IMR-90 (cell line): ENCODE measurements around the gene CARD19. TPM values are rescaled to one million over a fixed set of nuclear protein-coding genes. Genes with fewer than 3 reads are reported as not detected.

Experiments used
- ATAC-seq: fragments of 200-7000 bp; cut with Tn5 transposase; 2 replicates; pipeline ENCODE4 v1.9.1; 2020; ENCODE audit warnings: low read depth, mild to moderate bottlenecking, moderate library complexity
- BruUV-seq: library from RNA; stranded (reverse); fragments of 400-500 nt; replicated peaks from 2 replicates; lab custom pipeline; 2021; lab: Mats Ljungman, UMichigan
- CTCF ChIA-PET: fragments of 300-600 bp; formaldehyde crosslinking; extraction: SDS; loops from one replicate; lab custom pipeline; 2021; ENCODE audit warnings: antibody characterized with exemption; lab: Yijun Ruan, JAX
- POLR2A ChIA-PET: fragments of 300-600 bp; sonication (Branson Sonifier 250); formaldehyde crosslinking; loops from one replicate; lab custom pipeline; 2022; ENCODE audit warnings: antibody characterized with exemption; ENCODE audit not compliant: unreplicated experiment; lab: Charles Lee
- DNase-seq: peaks from one replicate; pipeline ENCODE4 v3.0.0; 2013
- H2AFZ ChIP-seq: replicated peaks from 2 replicates; pipeline ENCODE3; 2013; ENCODE audit warnings: low read length, mild to moderate bottlenecking; ENCODE audit not compliant: poor library complexity
- H2AK5ac ChIP-seq: 2 replicates; pipeline ENCODE4 v1.6.1; 2013; ENCODE audit warnings: low read depth, low read length, inconsistent platforms
- H2AK9ac ChIP-seq: replicated peaks from 2 replicates; pipeline ENCODE3; 2013; ENCODE audit warnings: mild to moderate bottlenecking, low read depth, low read length, moderate library complexity; ENCODE audit not compliant: poor library complexity
- H2BK120ac ChIP-seq: 2 replicates; pipeline ENCODE4 v1.6.1; 2013; ENCODE audit warnings: low read depth, low read length, inconsistent platforms
- H2BK15ac ChIP-seq: 3 replicates; pipeline ENCODE4 v1.6.1; 2013; ENCODE audit warnings: low read depth, low read length, inconsistent platforms
- H2BK20ac ChIP-seq: 2 replicates; pipeline ENCODE4 v1.6.1; 2013; ENCODE audit warnings: low read depth, mild to moderate bottlenecking, inconsistent platforms, low read length, moderate library complexity
- H2BK5ac ChIP-seq: 2 replicates; pipeline ENCODE4 v1.6.1; 2013; ENCODE audit warnings: mild to moderate bottlenecking, low read depth, low read length, inconsistent platforms; ENCODE audit not compliant: poor library complexity, severe bottlenecking
- H3K14ac ChIP-seq: replicated peaks from 2 replicates; pipeline ENCODE4 v1.6.1; 2013; ENCODE audit warnings: low read depth, low read length, inconsistent platforms
- H3K18ac ChIP-seq: 2 replicates; pipeline ENCODE4 v1.6.1; 2013; ENCODE audit warnings: low read depth, low read length, control low read depth
- H3K23ac ChIP-seq: 2 replicates; pipeline ENCODE4 v1.6.1; 2013; ENCODE audit warnings: low read depth, low read length, inconsistent platforms
- H3K27ac ChIP-seq: 2 replicates; pipeline ENCODE4 v1.5.1; 2013; ENCODE audit warnings: mild to moderate bottlenecking, control low read depth, low read length; ENCODE audit not compliant: insufficient read depth
- H3K27me3 ChIP-seq: 2 replicates; pipeline ENCODE4 v1.6.1; 2013; ENCODE audit warnings: low read length; ENCODE audit not compliant: control insufficient read depth, insufficient read depth
- H3K36me3 ChIP-seq: 2 replicates; pipeline ENCODE4 v1.6.1; 2013; ENCODE audit warnings: low read length, mixed read lengths; ENCODE audit not compliant: control insufficient read depth, insufficient read depth
- H3K4ac ChIP-seq: 2 replicates; pipeline ENCODE4 v1.6.1; 2013; ENCODE audit warnings: low read depth, low read length, inconsistent platforms
- H3K4me1 ChIP-seq: 2 replicates; pipeline ENCODE4 v1.6.1; 2013; ENCODE audit warnings: low read length, mixed read lengths; ENCODE audit not compliant: control insufficient read depth, insufficient read depth
- H3K4me2 ChIP-seq: 2 replicates; pipeline ENCODE4 v1.6.1; 2013; ENCODE audit warnings: low read depth, mild to moderate bottlenecking, control low read depth, low read length, moderate library complexity
- H3K4me3 ChIP-seq: 2 replicates; pipeline ENCODE4 v1.5.1; 2013; ENCODE audit warnings: low read depth, mild to moderate bottlenecking, control low read depth, low read length, moderate library complexity; ENCODE audit not compliant: insufficient read depth
- H3K56ac ChIP-seq: 2 replicates; pipeline ENCODE4 v1.6.1; 2013; ENCODE audit warnings: low read length, inconsistent platforms; ENCODE audit not compliant: insufficient read depth; ENCODE audit errors: extremely low read depth
- H3K79me1 ChIP-seq, 2 experiments: 2 replicates each; pipeline ENCODE4 v1.6.1; 2013; ENCODE audit warnings: low read length in 2 of 2, inconsistent platforms in 1 of 2, low read depth in 1 of 2
- H3K9ac ChIP-seq: 2 replicates; pipeline ENCODE4 v1.6.1; 2013; ENCODE audit warnings: low read depth, low read length, control low read depth
- H3K9me1 ChIP-seq: 2 replicates; pipeline ENCODE4 v1.6.1; 2013; ENCODE audit warnings: low read length, inconsistent platforms; ENCODE audit not compliant: insufficient read depth
- H3K9me3 ChIP-seq: 2 replicates; pipeline ENCODE4 v1.6.1; 2013; ENCODE audit warnings: low read length; ENCODE audit not compliant: control insufficient read depth, insufficient read depth
- H4K20me1 ChIP-seq: 2 replicates; pipeline ENCODE4 v1.6.1; 2013; ENCODE audit warnings: low read length, inconsistent platforms; ENCODE audit not compliant: insufficient read depth
- H4K5ac ChIP-seq: 2 replicates; pipeline ENCODE4 v1.6.1; 2013; ENCODE audit warnings: mild to moderate bottlenecking, low read depth, low read length, control low read depth
- H4K8ac ChIP-seq, 2 experiments: 2 replicates each; pipeline ENCODE4 v1.6.1; 2013; ENCODE audit warnings: low read depth in 2 of 2, low read length in 2 of 2, control low read depth in 1 of 2, inconsistent platforms in 1 of 2
- H4K91ac ChIP-seq: 2 replicates; pipeline ENCODE4 v1.6.1; 2013; ENCODE audit warnings: low read depth, low read length, inconsistent platforms; ENCODE audit not compliant: insufficient read depth
- BHLHE40 ChIP-seq: fragments of 150-350 bp; IDR thresholded peaks from 2 replicates; pipeline ENCODE4 v1.6.1; 2016; ENCODE audit warnings: mild to moderate bottlenecking, low read depth, low read length
- CHD1 ChIP-seq: IDR thresholded peaks from 2 replicates; pipeline ENCODE4 v1.6.1; 2012; ENCODE audit warnings: low read depth, low read length, improper control_type of control experiment
- FOS ChIP-seq: fragments of 150-350 bp; IDR thresholded peaks from 2 replicates; pipeline ENCODE4 v1.6.1; 2016; ENCODE audit warnings: low read depth, low read length
- MAFK ChIP-seq: IDR thresholded peaks from 2 replicates; pipeline ENCODE4 v1.6.1; 2012; ENCODE audit warnings: low read depth, low read length, improper control_type of control experiment
- MXI1 ChIP-seq: IDR thresholded peaks from 2 replicates; pipeline ENCODE4 v1.6.1; 2012; ENCODE audit warnings: low read depth, mild to moderate bottlenecking, low read length, moderate library complexity, borderline replicate concordance
- NFE2L2 ChIP-seq: fragments of 150-350 bp; IDR thresholded peaks from 2 replicates; pipeline ENCODE4 v1.6.1; 2016; ENCODE audit warnings: low read depth, mild to moderate bottlenecking, low read length
- POLR2A ChIP-seq: IDR thresholded peaks from 2 replicates; pipeline ENCODE4 v1.6.1; 2012; ENCODE audit warnings: mild to moderate bottlenecking, low read depth, low read length
- RAD21 ChIP-seq: IDR thresholded peaks from 2 replicates; pipeline ENCODE4 v1.6.1; 2012; ENCODE audit warnings: low read length, improper control_type of control experiment
- RFX5 ChIP-seq: IDR thresholded peaks from 2 replicates; pipeline ENCODE4 v1.8.0; 2012; ENCODE audit warnings: low read depth, mild to moderate bottlenecking, low read length, moderate library complexity
- SMC3 ChIP-seq: fragments of 150-350 bp; IDR thresholded peaks from 2 replicates; pipeline ENCODE4 v1.6.1; 2016; ENCODE audit warnings: low read depth, mild to moderate bottlenecking, antibody characterized with exemption, low read length, moderate library complexity
- WGBS, 2 experiments: methylation state at CpG; one replicate each; pipeline versions ENCODE4 v1.1.5 to v1.1.7; 2013; ENCODE audit warnings: missing lambda C conversion rate in 2 of 2; ENCODE audit not compliant: insufficient read length in 1 of 2; ENCODE audit errors: extremely low coverage in 2 of 2; 5-methylcytosine and 5-hydroxymethylcytosine counted together
- dilution Hi-C: fragments of 300-500 bp; cut with HindIII; formaldehyde crosslinking; loops from one replicate; pipeline ENCODE4 v1.14.3; 2018; ENCODE audit warnings: low sequenced_read_pairs; ENCODE audit not compliant: unreplicated experiment
- in situ Hi-C: fragments of 300-500 bp; cut with MboI; formaldehyde crosslinking; loops from 3 replicates; pipeline ENCODE4 v1.14.3; 2019; ENCODE audit warnings: low sequenced_read_pairs, inconsistent platforms, mixed read lengths
- intact Hi-C: fragments of 100-400 bp; cut with micrococcal nuclease; formaldehyde crosslinking; loops from 2 replicates; pipeline ENCODE4 v1.10.0; 2022
- polyA plus RNA-seq, 3 experiments: library from polyadenylated mRNA; depleted of rRNA; stranded (reverse); fragments of >200 nt; gene quantifications; 2 replicates each; pipeline ENCODE4 v1.2.3, GENCODE V29; 2012; ENCODE audit warnings: low replicate concordance in 1 of 3
- total RNA-seq: library from RNA; depleted of rRNA; stranded (reverse); fragments of >200 nt; gene quantifications from 2 replicates; pipeline ENCODE4 v1.2.3, GENCODE V29; 2012
- TF ChIP-seq, protein P1 (sequence below): conservative IDR thresholded peaks from 2 replicates; pipeline ENCODE4 v1.5.1; 2012; ENCODE audit warnings: mild to moderate bottlenecking, low read depth, low read length, improper control_type of control experiment
- TF ChIP-seq, protein P2 (sequence below): fragments of 150-350 bp; IDR thresholded peaks from 2 replicates; pipeline ENCODE4 v1.6.1; 2017; ENCODE audit warnings: mild to moderate bottlenecking, antibody characterized with exemption, low read length, low read depth
- TF ChIP-seq, protein P3 (sequence below): fragments of 150-350 bp; IDR thresholded peaks from 2 replicates; pipeline ENCODE4 v1.6.1; 2016; ENCODE audit warnings: low read depth, mild to moderate bottlenecking, low read length, moderate library complexity, borderline replicate concordance

The CARD19 gene
- total and polyA plus RNA-seq, 2 of the 4 experiments (the other 2 are of a cell fraction), result 17.4 to 111 TPM

DNA sequence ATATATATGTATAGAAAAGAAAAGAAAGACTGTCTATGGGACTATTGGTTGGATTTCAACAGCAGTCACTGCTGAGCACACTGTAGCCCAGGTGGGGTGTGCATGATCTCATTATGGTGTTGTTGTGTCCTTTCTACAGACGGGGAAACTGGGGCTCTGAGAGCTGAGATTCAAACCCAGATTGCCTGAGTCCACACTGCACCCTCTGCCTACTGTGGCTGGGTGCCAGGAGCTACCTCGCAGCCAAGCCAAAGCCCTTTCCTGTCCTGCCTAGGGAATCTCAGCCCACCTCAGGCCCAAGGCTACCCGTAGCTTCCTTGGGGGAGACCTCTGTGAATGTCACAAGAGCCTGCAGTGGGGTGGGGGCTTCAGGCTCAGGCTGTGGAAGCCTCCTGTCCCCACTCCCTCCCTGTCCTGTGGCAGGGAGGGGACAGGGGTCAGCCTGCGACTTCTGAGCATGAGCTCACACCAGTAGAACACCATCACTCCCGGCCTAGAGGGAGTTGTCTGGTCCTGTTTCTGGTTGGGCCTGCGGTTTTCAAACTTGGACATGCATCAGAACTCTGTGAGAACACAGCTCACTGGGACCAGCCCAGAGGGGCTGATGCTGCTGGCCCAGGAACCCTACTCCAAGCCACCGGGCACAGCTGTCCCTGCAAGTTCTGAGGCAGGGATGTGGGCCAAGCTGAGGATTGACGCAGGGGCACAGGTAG lies 45.9 kb downstream of the CARD19 start:
- intact Hi-C loops (no loop called here), in situ Hi-C loops (no loop called here), dilution Hi-C loops (no loop called here)
- H3K27ac ChIP-seq, result no peak overlapping the region
- no peaks in the 10 kb centered on the region for H3K36me3 ChIP-seq
- H3K4me2 ChIP-seq, result no peak overlapping the region
- H3K27me3 ChIP-seq, result no peaks in the 10 kb centered on the region
- H3K9me1 ChIP-seq, result no peaks in the 10 kb centered on the region; the same call in 1 of the 2 replicates
- no peak overlapping the region for H4K91ac ChIP-seq
- H3K9ac ChIP-seq, result no peak overlapping the region
- no peak overlapping the region; the same call in 1 of the 2 replicates for H2BK120ac ChIP-seq
- H2AK5ac ChIP-seq, result no peak overlapping the region
- no peak overlapping the region for H4K8ac ChIP-seq
- no peak overlapping the region for H2BK20ac ChIP-seq
- H3K14ac ChIP-seq, result no peak overlapping the region
- ChIA-PET POLR2A (no interaction called here), CTCF (interaction anchor here (1.4 kb wide), 1 partner anchor 12 kb away, joined by 4 read pairs; no protein-coding TSS in a partner anchor)
- H3K4me1 ChIP-seq, result peaks cover 9% of the 10 kb centered on the region
- H3K23ac ChIP-seq, result no peak overlapping the region
- no peaks in the 10 kb centered on the region for H3K79me1 ChIP-seq
- 0 out of 2 replicates have a peak, but pooled peaks cover 3% of the 10 kb centered on the region for H3K9me3 ChIP-seq
- DNase-seq (no peak), ATAC-seq (peak; percentile 50)
- H2BK5ac ChIP-seq, result no peak overlapping the region
- no peak overlapping the region for H2AFZ ChIP-seq
- no peak overlapping the region for H3K56ac ChIP-seq
- peak overlapping the region; percentile 21 for H2AK9ac ChIP-seq
- no peak overlapping the region for H3K4me3 ChIP-seq
- H4K5ac ChIP-seq, result no peak overlapping the region
- no TSS peak for BruUV-seq
- TF ChIP-seq BHLHE40 (no peak), MAFK (no peak), RFX5 (no peak), SMC3 (no peak), NFE2L2 (no peak), MXI1 (no peak), FOS (no peak), CHD1 (no peak), RAD21 (no peak), POLR2A (no peak)
- TF ChIP-seq, protein P1, sequence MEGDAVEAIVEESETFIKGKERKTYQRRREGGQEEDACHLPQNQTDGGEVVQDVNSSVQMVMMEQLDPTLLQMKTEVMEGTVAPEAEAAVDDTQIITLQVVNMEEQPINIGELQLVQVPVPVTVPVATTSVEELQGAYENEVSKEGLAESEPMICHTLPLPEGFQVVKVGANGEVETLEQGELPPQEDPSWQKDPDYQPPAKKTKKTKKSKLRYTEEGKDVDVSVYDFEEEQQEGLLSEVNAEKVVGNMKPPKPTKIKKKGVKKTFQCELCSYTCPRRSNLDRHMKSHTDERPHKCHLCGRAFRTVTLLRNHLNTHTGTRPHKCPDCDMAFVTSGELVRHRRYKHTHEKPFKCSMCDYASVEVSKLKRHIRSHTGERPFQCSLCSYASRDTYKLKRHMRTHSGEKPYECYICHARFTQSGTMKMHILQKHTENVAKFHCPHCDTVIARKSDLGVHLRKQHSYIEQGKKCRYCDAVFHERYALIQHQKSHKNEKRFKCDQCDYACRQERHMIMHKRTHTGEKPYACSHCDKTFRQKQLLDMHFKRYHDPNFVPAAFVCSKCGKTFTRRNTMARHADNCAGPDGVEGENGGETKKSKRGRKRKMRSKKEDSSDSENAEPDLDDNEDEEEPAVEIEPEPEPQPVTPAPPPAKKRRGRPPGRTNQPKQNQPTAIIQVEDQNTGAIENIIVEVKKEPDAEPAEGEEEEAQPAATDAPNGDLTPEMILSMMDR, result no peak
- TF ChIP-seq, protein P2, sequence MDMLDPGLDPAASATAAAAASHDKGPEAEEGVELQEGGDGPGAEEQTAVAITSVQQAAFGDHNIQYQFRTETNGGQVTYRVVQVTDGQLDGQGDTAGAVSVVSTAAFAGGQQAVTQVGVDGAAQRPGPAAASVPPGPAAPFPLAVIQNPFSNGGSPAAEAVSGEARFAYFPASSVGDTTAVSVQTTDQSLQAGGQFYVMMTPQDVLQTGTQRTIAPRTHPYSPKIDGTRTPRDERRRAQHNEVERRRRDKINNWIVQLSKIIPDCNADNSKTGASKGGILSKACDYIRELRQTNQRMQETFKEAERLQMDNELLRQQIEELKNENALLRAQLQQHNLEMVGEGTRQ, result no peak
- TF ChIP-seq, protein P3, sequence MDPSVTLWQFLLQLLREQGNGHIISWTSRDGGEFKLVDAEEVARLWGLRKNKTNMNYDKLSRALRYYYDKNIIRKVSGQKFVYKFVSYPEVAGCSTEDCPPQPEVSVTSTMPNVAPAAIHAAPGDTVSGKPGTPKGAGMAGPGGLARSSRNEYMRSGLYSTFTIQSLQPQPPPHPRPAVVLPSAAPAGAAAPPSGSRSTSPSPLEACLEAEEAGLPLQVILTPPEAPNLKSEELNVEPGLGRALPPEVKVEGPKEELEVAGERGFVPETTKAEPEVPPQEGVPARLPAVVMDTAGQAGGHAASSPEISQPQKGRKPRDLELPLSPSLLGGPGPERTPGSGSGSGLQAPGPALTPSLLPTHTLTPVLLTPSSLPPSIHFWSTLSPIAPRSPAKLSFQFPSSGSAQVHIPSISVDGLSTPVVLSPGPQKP, result no peak
- H4K20me1 ChIP-seq, result no peaks in the 10 kb centered on the region
- WGBS, 2 experiments, result 60% methylated on average over 1 of the region's 8 CpGs; no CpG with 5 or more reads in 1 of the 2 experiments
- no peak overlapping the region for H3K18ac ChIP-seq
- no peak overlapping the region for H2BK15ac ChIP-seq
- H3K4ac ChIP-seq, result no peak overlapping the region
